GM13976 (cell line): ENCODE measurements around the gene RDH14.

ENCODE experiments used
- DNase-seq: peaks from one replicate; pipeline ENCODE4 v3.0.0; 2012; ENCODE audit warnings: low spot score
- CTCF ChIP-seq: IDR thresholded peaks from 2 replicates; pipeline ENCODE4 v1.5.1; 2012; ENCODE audit warnings: borderline replicate concordance, mild to moderate bottlenecking; ENCODE audit not compliant: insufficient read depth; ENCODE audit errors: extremely low read depth, missing control alignments, control extremely low read depth
- in situ Hi-C: fragments of 300-500 bp; cut with MboI; formaldehyde crosslinking; loops from one replicate; pipeline ENCODE4 v1.12.0; 2022; ENCODE audit warnings: low sequenced_read_pairs, mixed read lengths, inconsistent platforms; ENCODE audit not compliant: unreplicated experiment

The RDH14 gene

GRCh38 chr2:18520451-18521425, 39.7 kb downstream of the RDH14 start:
- peak; percentile 81 for TF ChIP-seq CTCF
- peak; percentile 62 for DNase-seq
- in situ Hi-C loops: loop anchor here (25.0 kb wide), 1 partner anchor 842 kb away; the partner anchor contains the start of gene OSR1

GRCh38 chr2:18519914-18520450, 40.5 kb downstream of the RDH14 start:
- in situ Hi-C loops: loop anchor here (25.0 kb wide), 1 partner anchor 842 kb away; the partner anchor contains the start of gene OSR1
- TF ChIP-seq CTCF: no peak
- no peak for DNase-seq

- in situ Hi-C loops: loop anchor here (25.0 kb wide), 1 partner anchor 844 kb away; the partner anchor contains the start of gene OSR1
- no peak for DNase-seq
- TF ChIP-seq CTCF: no peak
Measured at GRCh38 chr2:18518116-18519111, 42.0 kb downstream of the RDH14 start.

- no peak for TF ChIP-seq CTCF
- DNase-seq: no peak
- in situ Hi-C loops: loop anchor here (25.0 kb wide), 1 partner anchor 845 kb away; the partner anchor contains the start of gene OSR1
Measured at GRCh38 chr2:18517386-18517785, 43.1 kb downstream of the RDH14 start.

- TF ChIP-seq CTCF: no peak
- in situ Hi-C loops: loop anchor here (25.0 kb wide), 1 partner anchor 846 kb away; the partner anchor contains the start of gene OSR1
- no peak for DNase-seq
Measured at GRCh38 chr2:18516112-18516511, 44.3 kb downstream of the RDH14 start.
